ENCODE results near the gene UNKL. TPM values are rescaled to one million over a fixed set of nuclear protein-coding genes. Genes with fewer than 3 reads are reported as not detected.
"Not testable (repeated sequence)": the region's sequence is repeated elsewhere in the genome, so short reads cannot be mapped to it uniquely, and the experiment has no call there.

Gene UNKL
- total RNA-seq, 1 donor from 2014 or later = 19.9 TPM

GRCh38 chr16:1332618-1333148 lies 81.8 kb downstream of the UNKL start:
- no peak for DNase-seq
- intact Hi-C loops (cut with DNase I) = no loop called here
- Histone ChIP-seq H3K27ac (peak overlapping the region; percentile 58), H3K9me3 (no peaks in the 10 kb centered on the region), H3K27me3 (peaks cover 55% of the 10 kb centered on the region), H3K36me3 (no peaks in the 10 kb centered on the region), H3K4me3 (peak overlapping the region; percentile 36), H3K4me1 (peaks cover 32% of the 10 kb centered on the region)
- ATAC-seq = no peak
- TF ChIP-seq CTCF (IDR thresholded peaks at IDR 0.05) = no peak

- no peak for TF ChIP-seq CTCF (IDR thresholded peaks at IDR 0.05)
- intact Hi-C loops (cut with DNase I) = no loop called here
These were observed 82.5 kb downstream of the UNKL start for GRCh38 chr16:1331712-1332617.

GRCh38 chr16:1330931-1331711 lies 83.4 kb downstream of the UNKL start:
- H3K4me1 ChIP-seq = peaks cover 32% of the 10 kb centered on the region
- TF ChIP-seq CTCF (IDR thresholded peaks at IDR 0.05) = no peak
- H3K9me3 ChIP-seq = no peaks in the 10 kb centered on the region
- H3K27ac ChIP-seq = peak overlapping the region; percentile 58
- H3K36me3 ChIP-seq = no peaks in the 10 kb centered on the region
- no peak for DNase-seq
- peaks cover 47% of the 10 kb centered on the region for H3K27me3 ChIP-seq
- intact Hi-C loops (cut with DNase I) = no loop called here
- ATAC-seq = no peak
- H3K4me3 ChIP-seq = peak overlapping the region; percentile 36

More at GRCh38 chr16:1331712-1332617, 82.5 kb downstream of the UNKL start:
- H3K27ac ChIP-seq = peak overlapping the region; percentile 58
- H3K4me3 ChIP-seq = peak overlapping the region; percentile 36
- DNase-seq = peak; percentile 80
- H3K4me1 ChIP-seq = peaks cover 32% of the 10 kb centered on the region
- peak; percentile 55 for ATAC-seq
- no peaks in the 10 kb centered on the region for H3K9me3 ChIP-seq
- H3K36me3 ChIP-seq = no peaks in the 10 kb centered on the region
- H3K27me3 ChIP-seq = peaks cover 55% of the 10 kb centered on the region

GRCh38 chr16:1330260-1330914 lies 84.1 kb downstream of the UNKL start:
- Histone ChIP-seq H3K9me3 (no peaks in the 10 kb centered on the region), H3K36me3 (peaks cover 4% of the 10 kb centered on the region), H3K27ac (no peak overlapping the region), H3K27me3 (peaks cover 41% of the 10 kb centered on the region), H3K4me3 (no peak overlapping the region), H3K4me1 (peaks cover 32% of the 10 kb centered on the region)
- peak; percentile 42 for TF ChIP-seq CTCF (IDR thresholded peaks at IDR 0.05)
- DNase-seq (no peak), ATAC-seq (no peak)
- intact Hi-C loops (cut with DNase I) = no loop called here

- intact Hi-C loops (cut with DNase I); H3K9me3 ChIP-seq; H3K27ac ChIP-seq; DNase-seq; ATAC-seq; H3K4me3 ChIP-seq: not testable (repeated sequence)
- Histone ChIP-seq H3K27me3 (peaks cover 27% of the 10 kb centered on the region), H3K36me3 (peaks cover 18% of the 10 kb centered on the region), H3K4me1 (peaks cover 26% of the 10 kb centered on the region)
These were observed 85.5 kb downstream of the UNKL start for GRCh38 chr16:1328961-1329360.

GRCh38 chr16:1328136-1328535 lies 86.4 kb downstream of the UNKL start:
- peaks cover 26% of the 10 kb centered on the region for H3K36me3 ChIP-seq
- H3K27me3 ChIP-seq = peaks cover 21% of the 10 kb centered on the region
- H3K27ac ChIP-seq; H3K4me3 ChIP-seq; H3K9me3 ChIP-seq; intact Hi-C loops (cut with DNase I); ATAC-seq; DNase-seq: not testable (repeated sequence)
- peaks cover 21% of the 10 kb centered on the region for H3K4me1 ChIP-seq
